Uterus (tissue), 4 donors: Measurements from ENCODE around the gene KCNH5. TPM values are rescaled to one million over a fixed set of nuclear protein-coding genes. Genes with fewer than 3 reads are reported as not detected.

Experiments
- DNase-seq, 2 donors: peaks; one replicate each; pipeline ENCODE4 v3.0.0-alpha.2; 2019 to 2020
- H3K27ac ChIP-seq, 2 donors: fragments of 200-600 bp; sonication (generic); 1 replicate in 1 of 2; 2 replicates in 1 of 2; pipeline ENCODE4 v1.5.1; 2016 to 2018
- H3K27me3 ChIP-seq, 2 donors: fragments of 200-600 bp; sonication (generic); one replicate each; pipeline ENCODE4 v1.5.1; 2018 to 2019; ENCODE audit warnings: control low read depth in 1 of 2
- H3K36me3 ChIP-seq, 2 donors: fragments of 200-600 bp; sonication (generic); one replicate each; pipeline ENCODE4 v1.5.1; 2019; ENCODE audit warnings: control low read depth in 1 of 2
- H3K4me1 ChIP-seq, 2 donors: fragments of 200-600 bp; sonication (generic); one replicate each; pipeline ENCODE4 v1.5.1; 2018 to 2019; ENCODE audit warnings: control low read depth in 1 of 2
- H3K4me3 ChIP-seq, 2 donors: fragments of 200-600 bp; sonication (generic); 1 replicate in 1 of 2; 2 replicates in 1 of 2; pipeline ENCODE4 v1.5.1; 2018 to 2019; ENCODE audit warnings: mild to moderate bottlenecking in 1 of 2
- H3K9me3 ChIP-seq, 2 donors: fragments of 200-600 bp; sonication (generic); one replicate each; pipeline ENCODE4 v1.5.1; 2019; ENCODE audit warnings: control low read depth in 1 of 2
- POLR2A ChIP-seq, 2 donors: fragments of 450-650 bp; IDR thresholded peaks; one replicate each; pipeline ENCODE4 v1.6.1; 2016; ENCODE audit warnings: antibody characterized with exemption in 2 of 2, mild to moderate bottlenecking in 1 of 2, moderate library complexity in 1 of 2
- intact Hi-C: fragments of 100-400 bp; cut with DNase I; formaldehyde crosslinking; loops from one replicate; pipeline ENCODE4 v1.15.1; 2023; ENCODE audit warnings: low total_unique reads
- total RNA-seq, 4 donors: library from RNA; depleted of rRNA in 3 of 4; stranded (reverse); fragments of >200 nt in 3 of 4; gene quantifications; one replicate each; pipeline versions ENCODE4 v1.1.0 to v1.2.4, GENCODE V29; 2014 to 2023
- TF ChIP-seq, protein P1 (sequence below), 4 experiments: fragments of 200-600 bp in 2 of 4; fragments of 450-650 bp in 2 of 4; sonication (generic) in 2 of 4; IDR thresholded peaks; one replicate each; pipeline ENCODE4 v1.5.1; 2016 to 2019; ENCODE audit warnings: antibody characterized with exemption in 4 of 4, mild to moderate bottlenecking in 2 of 4, moderate library complexity in 1 of 4
- donor health status: DM: yes; HTN: yes; CAD: no.

The KCNH5 gene
- total RNA-seq, 4 donors from 2014 or later = 0.09 to 1.6 (median 0.29) TPM; not detected in 1

DNA sequence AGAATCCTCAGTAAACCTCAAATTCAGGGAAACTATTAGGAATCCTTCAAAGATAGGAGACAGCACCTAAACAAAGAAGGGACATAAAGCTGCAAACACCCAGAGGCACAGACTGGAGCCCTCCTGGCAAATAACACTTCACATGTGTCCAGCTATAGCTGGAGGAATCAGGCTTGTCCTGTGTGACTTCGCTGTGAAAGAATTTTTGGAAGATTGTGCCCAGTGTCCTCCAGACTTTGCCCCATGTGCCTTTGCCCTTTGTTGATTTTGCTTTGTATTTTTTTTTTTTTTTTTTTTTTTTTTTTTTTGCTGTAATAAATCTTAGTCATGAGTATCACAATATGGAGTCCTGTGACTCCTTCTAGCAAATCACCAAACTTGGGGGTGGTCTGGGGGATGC, 136.8 kb downstream of the KCNH5 start:
- TF ChIP-seq, protein P1, sequence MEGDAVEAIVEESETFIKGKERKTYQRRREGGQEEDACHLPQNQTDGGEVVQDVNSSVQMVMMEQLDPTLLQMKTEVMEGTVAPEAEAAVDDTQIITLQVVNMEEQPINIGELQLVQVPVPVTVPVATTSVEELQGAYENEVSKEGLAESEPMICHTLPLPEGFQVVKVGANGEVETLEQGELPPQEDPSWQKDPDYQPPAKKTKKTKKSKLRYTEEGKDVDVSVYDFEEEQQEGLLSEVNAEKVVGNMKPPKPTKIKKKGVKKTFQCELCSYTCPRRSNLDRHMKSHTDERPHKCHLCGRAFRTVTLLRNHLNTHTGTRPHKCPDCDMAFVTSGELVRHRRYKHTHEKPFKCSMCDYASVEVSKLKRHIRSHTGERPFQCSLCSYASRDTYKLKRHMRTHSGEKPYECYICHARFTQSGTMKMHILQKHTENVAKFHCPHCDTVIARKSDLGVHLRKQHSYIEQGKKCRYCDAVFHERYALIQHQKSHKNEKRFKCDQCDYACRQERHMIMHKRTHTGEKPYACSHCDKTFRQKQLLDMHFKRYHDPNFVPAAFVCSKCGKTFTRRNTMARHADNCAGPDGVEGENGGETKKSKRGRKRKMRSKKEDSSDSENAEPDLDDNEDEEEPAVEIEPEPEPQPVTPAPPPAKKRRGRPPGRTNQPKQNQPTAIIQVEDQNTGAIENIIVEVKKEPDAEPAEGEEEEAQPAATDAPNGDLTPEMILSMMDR (IDR thresholded peaks at IDR 0.05) = no peak
- no peak for TF ChIP-seq POLR2A (IDR thresholded peaks at IDR 0.05)
- H3K9me3 ChIP-seq = no peaks in the 10 kb centered on the region

DNA sequence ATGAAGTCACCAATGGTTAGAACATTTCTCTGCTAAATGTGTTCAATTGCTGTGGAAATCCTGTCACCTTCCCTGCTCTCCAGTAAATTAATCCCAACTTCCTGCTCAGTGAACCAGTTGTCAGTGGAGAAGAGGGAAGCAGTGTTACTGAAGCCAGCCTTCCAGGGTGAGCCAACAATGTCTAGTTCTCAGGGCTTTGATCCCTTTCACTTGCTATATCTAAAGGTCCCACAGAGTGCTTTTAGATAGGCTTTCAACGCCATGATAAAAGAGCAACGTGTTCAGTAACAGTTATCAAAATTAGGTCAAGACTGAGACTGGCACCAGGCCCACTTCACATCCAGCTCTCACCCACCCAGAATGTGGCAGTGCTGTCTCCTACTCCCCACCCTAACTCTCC, 139.7 kb downstream of the KCNH5 start:
- intact Hi-C loops = no loop called here

More for the DNA sequence above, 136.8 kb downstream of the KCNH5 start:
- Histone ChIP-seq H3K27me3 (no peaks in the 10 kb centered on the region), H3K36me3 (no peaks in the 10 kb centered on the region), H3K4me1 (no peaks in the 10 kb centered on the region), H3K27ac (no peak overlapping the region), H3K4me3 (no peak overlapping the region)
- no peak for DNase-seq
- intact Hi-C loops = no loop called here

DNA sequence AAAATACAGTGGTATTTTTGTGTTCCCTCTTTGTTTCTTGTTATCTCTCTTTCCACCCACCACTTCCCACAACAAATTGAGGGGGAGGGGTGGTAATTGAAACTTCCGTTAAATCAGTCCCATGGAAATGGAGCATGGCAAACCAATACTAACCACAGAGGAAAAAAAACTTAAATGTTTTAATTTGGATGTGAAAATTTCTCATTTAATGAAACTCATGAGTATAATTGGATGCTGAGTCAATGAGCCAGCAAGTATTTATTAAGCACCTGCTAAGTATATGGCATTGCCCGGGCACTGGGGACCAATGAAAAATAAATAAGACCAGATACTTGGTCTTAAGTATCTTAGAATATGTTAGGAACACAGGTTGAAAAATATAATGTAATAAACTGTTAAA, 147.5 kb downstream of the KCNH5 start:
- Histone ChIP-seq H3K36me3 (no peaks in the 10 kb centered on the region), H3K27me3 (no peaks in the 10 kb centered on the region), H3K27ac (no peak overlapping the region), H3K4me1 (no peaks in the 10 kb centered on the region), H3K9me3 (no peaks in the 10 kb centered on the region), H3K4me3 (no peak overlapping the region)
- no peak for DNase-seq
- TF ChIP-seq, protein P1 (IDR thresholded peaks at IDR 0.05) = no peak
- TF ChIP-seq POLR2A (IDR thresholded peaks at IDR 0.05) = no peak
- intact Hi-C loops = no loop called here

More for the DNA sequence above, 139.7 kb downstream of the KCNH5 start:
- DNase-seq = no peak
- Histone ChIP-seq H3K9me3 (no peaks in the 10 kb centered on the region), H3K4me3 (no peak overlapping the region), H3K27ac (no peak overlapping the region), H3K27me3 (no peaks in the 10 kb centered on the region), H3K36me3 (no peaks in the 10 kb centered on the region), H3K4me1 (no peaks in the 10 kb centered on the region)
- TF ChIP-seq, protein P1 (IDR thresholded peaks at IDR 0.05) = no peak
- no peak for TF ChIP-seq POLR2A (IDR thresholded peaks at IDR 0.05)

DNA sequence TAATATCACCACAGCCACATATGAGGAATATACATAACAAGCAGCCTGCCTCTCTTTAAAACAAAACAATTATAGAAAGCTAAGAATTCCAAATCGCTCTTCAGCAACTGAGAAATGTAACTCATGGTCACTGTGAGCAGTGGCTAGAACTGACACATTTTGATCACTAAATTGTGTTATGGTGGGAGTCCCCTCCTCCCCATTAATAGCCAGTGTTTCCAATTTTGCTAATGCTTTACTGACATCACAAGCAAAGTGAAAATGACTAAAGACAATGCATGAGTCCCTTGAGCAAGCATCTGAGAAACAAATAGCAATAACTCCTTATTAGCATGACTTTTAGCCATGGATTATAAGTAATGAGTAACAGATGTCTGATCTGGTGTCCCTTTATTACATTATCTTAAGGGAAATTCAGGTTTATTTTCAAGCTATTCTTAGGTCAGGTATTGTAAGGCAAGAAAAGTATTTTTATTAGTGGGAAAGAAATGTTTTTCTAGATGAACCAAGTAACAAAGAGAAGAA, 148.3 kb downstream of the KCNH5 start:
- no peak for DNase-seq
- TF ChIP-seq, protein P1 (IDR thresholded peaks at IDR 0.05) = no peak
- no peak for TF ChIP-seq POLR2A (IDR thresholded peaks at IDR 0.05)
- no peaks in the 10 kb centered on the region for H3K9me3 ChIP-seq
- H3K4me3 ChIP-seq = no peak overlapping the region
- H3K27ac ChIP-seq = no peak overlapping the region
- no peaks in the 10 kb centered on the region for H3K4me1 ChIP-seq
- H3K27me3 ChIP-seq = no peaks in the 10 kb centered on the region
- H3K36me3 ChIP-seq = no peaks in the 10 kb centered on the region
- intact Hi-C loops = no loop called here

DNA sequence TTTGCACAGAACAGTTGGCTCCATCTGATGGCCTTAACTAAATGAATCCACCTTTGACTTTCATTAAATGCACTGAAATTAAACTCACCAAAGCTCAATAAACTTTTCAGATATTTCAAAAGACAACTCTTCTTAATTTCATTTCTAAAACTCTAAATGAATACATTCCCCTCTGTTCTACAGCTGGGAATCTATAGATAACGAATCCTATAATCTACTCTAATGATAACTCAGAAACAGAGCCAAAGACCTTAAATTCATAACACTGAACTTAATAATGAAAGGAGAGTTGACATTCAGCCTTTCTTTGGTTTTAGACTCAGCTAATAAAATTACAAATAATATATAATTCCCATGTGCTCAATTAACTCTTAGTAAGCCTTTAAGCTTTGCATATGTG, 150.5 kb downstream of the KCNH5 start:
- H3K4me3 ChIP-seq = no peak overlapping the region
- H3K27me3 ChIP-seq = no peaks in the 10 kb centered on the region
- intact Hi-C loops = no loop called here
- DNase-seq = no peak
- no peak overlapping the region for H3K27ac ChIP-seq
- no peaks in the 10 kb centered on the region for H3K4me1 ChIP-seq
- TF ChIP-seq, protein P1 (IDR thresholded peaks at IDR 0.05) = no peak
- no peak for TF ChIP-seq POLR2A (IDR thresholded peaks at IDR 0.05)
- no peaks in the 10 kb centered on the region for H3K36me3 ChIP-seq
- H3K9me3 ChIP-seq = no peaks in the 10 kb centered on the region
